Renal cortex interstitium (tissue), 11 donors: ENCODE measurements around the gene ENKD1. TPM values are rescaled to one million over a fixed set of nuclear protein-coding genes. Genes with fewer than 3 reads are reported as not detected.
"Not testable (repeated sequence)": the region's sequence is repeated elsewhere in the genome, so short reads cannot be mapped to it uniquely, and the experiment has no call there.

Source experiments
- DNase-seq, 11 donors: peaks; one replicate each; pipeline ENCODE4 v3.0.0-alpha.2; 2013; ENCODE audit warnings: low read depth in 9 of 11, low spot score in 4 of 11; ENCODE audit errors: extremely low read depth in 1 of 11
- polyA plus RNA-seq, 3 donors: library from polyadenylated mRNA; unstranded; fragments of 120-200 nt; gene quantifications; one replicate each; pipeline ENCODE4 v1.2.1, GENCODE V29; 2013; ENCODE audit not compliant: insufficient read length in 3 of 3

The ENKD1 gene
- polyA plus RNA-seq, 3 donors: 20.2 to 34.6 (median 25.7) TPM

GRCh38 chr16:67693517-67694285 is 27.2 kb upstream of the ENKD1 start:
- not testable (repeated sequence) for DNase-seq

DNA sequence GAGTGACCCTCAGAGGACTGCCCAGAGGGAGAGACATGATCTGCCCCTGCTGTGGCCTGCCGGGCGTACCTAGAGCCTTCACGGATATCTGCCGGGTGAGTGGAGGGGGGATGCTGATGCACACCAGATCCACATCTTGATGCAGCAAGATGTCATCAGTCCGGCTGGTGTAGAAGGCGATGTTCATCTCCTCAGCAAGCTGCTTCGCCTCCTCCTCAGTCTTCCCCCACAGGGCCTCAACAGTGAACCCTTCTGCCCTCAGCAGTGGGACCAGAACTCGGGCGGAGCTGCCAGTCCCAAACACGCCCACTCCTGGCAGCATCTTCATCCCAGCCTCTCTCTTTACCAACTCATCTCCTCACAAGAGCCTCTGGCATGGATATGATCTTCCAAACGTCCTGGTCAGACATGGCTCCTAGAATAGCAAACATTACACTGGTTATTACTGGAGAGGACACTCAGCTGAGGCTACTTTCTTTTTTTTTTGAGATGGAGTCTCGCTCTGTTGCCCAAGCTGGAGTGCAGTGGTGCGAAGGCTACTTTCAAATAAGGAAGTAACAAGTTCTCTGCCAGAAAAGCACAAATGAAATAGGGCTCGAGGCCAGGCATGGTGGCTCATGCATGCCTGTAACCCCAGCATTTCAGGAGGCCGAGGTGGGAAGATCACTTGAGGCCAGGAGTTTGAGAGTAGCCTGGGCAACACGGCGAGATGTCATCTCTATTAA is 19.0 kb upstream of the ENKD1 start:
- DNase-seq: no peak

GRCh38 chr16:67683767-67684166 is 17.2 kb upstream of the ENKD1 start:
- DNase-seq: no peak

DNA sequence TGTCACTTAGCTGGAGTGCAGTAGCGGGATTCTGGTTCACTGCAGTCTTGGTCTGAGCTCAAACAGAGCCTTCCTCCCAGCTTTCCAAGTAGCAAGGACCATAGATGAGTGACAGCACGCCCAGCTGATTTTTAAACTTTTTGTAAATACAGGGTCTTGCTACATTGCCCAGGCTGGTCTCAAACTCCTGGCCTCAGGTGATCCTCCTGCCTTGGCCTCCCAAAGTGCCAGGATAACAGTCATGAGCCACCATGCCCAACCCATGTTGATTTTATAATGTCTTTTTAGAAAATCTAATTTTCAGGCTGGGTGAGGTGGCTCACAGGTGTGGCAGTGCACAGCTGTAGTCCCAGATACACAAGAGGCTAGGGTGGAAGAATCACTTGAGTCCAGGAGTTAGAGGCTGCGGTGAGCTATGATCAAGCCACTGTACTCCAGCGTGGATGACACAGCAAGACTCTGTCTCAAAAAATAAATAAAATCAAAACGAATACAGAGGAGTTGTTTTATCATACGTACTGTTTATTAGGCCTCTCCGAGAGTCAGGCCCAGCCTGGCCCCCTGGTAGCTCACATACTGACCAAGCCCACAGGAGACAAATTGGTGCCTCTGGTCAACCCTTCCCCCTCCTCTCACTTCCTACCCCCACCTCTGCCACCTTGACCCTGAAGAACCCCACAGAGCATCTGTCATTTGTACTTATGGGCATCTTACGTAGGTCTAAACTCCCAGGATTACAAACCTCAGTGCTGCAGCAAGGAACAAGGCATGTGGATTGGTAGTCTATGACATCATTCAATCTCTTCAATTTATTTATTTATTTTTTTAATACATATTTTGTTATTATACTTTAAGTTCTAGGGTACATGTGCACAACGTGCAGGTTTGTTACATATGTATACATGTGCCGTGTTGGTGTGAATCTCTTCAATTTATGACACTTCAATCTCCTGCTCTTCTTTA is 13.7 kb upstream of the ENKD1 start:
- DNase-seq: no peak

- no peak for DNase-seq
Measured at GRCh38 chr16:67678354-67679023, 11.9 kb upstream of the ENKD1 start.

DNA sequence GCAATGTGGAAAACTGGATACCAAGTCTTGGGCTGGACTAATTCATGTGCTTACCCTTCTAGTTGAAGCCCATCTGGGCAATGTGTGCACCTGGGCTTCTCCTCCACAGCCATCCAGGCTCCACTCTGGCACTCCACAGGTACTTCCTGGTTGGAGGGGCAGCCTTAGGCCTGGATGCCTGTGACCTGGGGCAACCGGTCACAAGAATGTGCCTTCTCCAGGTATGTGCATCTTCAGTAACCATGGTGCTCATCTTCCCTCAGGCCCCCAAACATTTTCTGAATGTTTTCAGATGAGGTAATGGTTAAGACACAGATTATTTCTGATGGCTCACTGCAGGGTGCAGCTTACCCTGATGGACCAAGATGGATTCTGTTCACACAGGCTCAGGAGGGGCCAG is 11.2 kb upstream of the ENKD1 start:
- no peak for DNase-seq

DNA sequence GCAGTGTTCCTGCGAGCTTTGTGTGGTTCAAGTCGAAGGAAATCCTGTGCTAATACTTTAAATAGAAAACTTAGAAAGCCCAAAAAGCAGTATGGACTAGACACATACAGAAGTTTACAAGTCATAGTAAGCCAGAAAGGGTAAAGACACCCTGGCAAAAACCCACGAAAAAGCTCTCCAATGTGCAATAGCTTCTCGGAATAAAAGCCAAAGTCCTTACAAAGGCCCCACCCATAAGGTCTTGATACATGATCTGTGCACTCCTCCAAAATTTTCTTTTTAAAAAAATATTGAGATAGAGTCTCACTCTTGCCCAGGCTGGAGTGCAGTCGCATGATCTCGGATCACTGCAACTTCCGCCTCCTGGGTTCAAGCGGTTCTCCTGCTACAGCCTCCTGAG is 10.4 kb upstream of the ENKD1 start:
- DNase-seq: no peak

GRCh38 chr16:67676516-67676915 is 10.0 kb upstream of the ENKD1 start:
- no peak for DNase-seq

- DNase-seq: no peak
Measured at GRCh38 chr16:67675999-67676398, 9.4 kb upstream of the ENKD1 start.

GRCh38 chr16:67675579-67675935 is 9.0 kb upstream of the ENKD1 start:
- DNase-seq: no peak

DNA sequence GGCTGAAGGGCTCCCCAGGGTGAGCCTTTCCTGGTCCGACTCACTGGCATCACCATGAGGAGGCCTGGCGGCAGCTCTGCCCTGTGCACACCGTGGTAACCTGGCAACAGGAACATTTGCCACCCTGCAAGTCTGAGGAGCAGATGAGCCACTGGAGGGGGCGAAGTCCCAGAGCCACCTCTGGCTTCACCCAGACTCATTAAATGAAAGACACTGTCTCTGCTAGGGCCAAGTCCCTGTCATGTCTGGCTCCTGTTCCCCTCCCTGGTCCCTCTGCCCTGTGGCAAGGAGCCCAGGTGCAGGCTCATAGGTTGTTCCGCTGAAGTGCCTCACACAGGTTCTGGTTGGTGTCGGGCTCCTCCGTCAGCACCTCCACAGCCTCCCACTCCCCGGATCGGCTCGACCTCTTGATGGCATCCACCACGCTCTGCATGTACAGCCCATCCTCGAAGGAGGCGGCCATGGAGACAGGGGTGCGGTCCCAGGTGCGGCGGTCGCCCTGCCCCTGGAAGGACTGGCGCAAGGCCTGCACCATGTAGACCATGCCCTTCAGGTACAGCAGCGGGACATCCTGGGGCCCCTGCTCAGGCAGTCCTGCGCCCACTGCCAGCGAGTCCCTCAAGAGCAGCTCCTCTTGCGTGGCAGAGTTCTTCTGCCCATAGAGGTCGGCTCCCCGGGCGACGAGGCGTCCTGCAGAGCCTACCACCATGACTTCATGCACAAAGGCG is 8.5 kb upstream of the ENKD1 start:
- no peak for DNase-seq

DNA sequence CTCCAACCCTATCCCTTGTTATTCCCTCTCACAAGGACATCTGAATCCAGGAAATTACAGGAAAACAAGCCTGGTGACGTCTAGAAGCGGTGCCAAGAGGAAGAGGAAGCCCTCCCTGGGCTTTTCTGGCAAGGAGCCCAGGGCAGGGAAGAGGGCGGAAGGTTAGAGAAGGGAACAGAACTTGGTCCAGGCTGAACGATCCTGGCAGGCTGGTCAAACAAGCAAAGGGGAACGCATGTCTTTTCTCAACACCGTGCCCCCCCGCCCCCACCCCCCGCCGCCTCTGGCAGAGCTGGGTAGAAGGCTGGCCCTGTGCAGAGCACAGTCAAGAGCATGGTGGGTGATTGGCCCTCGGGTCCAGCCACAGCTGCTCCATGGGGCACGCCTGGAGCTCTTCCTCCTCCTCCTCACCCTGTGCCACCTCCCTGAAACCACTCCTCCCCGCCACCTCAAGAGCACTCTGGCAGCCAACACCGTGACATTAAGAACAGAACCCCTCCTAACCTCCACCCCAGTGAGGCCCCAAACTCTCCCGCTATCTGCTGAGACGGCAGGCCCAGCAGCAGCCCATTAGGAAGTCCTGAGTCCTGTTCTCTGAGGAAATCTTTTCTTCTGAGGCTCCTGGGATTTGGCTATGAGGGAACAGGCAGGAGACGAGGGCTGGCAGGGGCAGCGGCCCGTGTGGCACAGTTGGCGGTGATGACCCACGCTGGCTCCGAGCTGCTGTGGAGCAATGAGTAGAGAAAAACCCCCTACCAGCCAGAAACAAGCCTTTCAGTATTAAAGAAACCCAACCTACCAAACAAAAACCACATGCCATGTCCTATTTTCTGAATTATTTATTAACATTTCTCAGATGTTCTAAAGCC is 7.4 kb upstream of the ENKD1 start:
- no peak for DNase-seq

DNA sequence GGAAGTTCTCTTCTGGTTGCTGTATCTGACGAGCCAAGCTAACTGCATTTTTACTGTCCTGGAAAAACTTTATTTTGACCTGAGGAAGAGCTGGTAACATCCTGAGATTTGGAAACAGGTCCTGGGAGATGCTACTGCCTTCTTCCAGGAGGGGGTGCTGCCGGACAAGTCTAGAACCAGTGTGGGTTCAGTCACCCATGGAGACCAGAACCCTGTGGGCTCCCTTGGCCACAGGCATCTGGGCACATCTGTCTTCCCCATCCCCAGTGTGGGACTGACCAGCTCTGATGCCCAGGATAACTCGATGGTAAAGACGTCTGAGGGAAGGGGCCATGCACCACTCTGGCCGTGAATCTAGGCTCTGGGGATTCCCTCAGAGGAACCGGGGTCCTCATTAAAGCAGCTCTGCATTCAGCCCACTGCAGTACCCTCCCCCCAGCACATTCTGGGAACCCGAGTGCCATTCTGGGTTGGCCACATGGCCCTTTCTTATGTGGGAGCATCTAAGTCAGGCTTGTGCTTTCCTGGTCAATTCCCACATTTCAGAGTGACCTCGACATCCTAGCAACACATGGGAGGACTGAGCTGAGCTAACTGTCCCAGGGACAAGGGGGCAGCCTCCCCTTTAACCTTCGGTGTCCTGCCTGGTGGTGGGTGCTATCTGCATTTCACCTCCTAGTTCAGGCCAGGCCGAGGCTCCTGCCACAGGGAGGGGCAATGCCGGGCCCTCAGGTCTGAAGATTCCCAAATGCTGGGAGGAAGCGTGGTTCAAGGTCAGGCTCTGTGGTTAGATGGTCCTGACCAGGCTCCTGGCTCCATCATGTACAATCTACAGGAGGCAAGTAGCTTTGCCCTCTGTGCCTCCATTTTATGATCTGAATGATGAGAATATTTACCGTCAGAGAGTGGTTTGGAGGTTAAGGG is 6.5 kb upstream of the ENKD1 start:
- DNase-seq: no peak

- DNase-seq: no peak
Measured at GRCh38 chr16:67672306-67672705, 5.8 kb upstream of the ENKD1 start.

- DNase-seq: no peak
Measured at GRCh38 chr16:67669499-67670101, 3.0 kb upstream of the ENKD1 start.

DNA sequence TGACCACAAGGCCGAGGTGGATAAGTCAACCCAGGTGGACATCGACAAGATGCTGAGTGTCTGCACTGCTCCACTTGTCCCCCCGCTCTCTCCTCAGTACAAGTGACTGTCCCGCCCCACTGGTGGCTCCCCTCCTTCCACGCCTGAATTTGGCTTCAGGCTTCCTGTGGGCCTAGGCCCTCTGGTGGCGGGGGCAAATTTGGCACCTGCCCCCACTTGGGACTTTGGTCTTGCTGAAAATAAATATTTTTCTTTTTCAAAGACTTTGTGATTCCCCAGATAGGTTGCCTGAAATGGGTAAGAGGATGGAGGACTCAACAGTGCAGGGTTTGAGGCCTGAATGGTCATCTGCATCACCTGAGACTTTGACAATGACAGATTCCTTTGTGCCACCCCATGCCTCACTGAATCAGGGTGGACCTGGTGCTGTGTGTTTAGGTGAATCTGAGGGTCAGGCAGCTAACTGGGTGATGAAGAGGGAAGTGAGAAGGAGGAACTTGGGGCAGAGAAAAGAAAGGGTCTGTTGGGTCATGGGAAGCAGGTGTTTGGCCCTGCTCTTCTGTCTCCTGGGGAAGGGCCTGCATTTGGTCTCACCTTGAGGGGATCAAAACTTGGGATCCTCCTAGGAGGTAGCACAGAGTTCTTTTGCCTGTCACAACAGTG is 2.1 kb upstream of the ENKD1 start:
- DNase-seq: no peak
